GM19452 (cell line): ENCODE measurements around the gene ZFHX3.

Experiments
- ATAC-seq: cut with Tn5 transposase; IDR thresholded peaks from one replicate; pipeline ENCODE4 v1.9.1; 2021; ENCODE audit not compliant: unreplicated experiment

Gene ZFHX3

DNA sequence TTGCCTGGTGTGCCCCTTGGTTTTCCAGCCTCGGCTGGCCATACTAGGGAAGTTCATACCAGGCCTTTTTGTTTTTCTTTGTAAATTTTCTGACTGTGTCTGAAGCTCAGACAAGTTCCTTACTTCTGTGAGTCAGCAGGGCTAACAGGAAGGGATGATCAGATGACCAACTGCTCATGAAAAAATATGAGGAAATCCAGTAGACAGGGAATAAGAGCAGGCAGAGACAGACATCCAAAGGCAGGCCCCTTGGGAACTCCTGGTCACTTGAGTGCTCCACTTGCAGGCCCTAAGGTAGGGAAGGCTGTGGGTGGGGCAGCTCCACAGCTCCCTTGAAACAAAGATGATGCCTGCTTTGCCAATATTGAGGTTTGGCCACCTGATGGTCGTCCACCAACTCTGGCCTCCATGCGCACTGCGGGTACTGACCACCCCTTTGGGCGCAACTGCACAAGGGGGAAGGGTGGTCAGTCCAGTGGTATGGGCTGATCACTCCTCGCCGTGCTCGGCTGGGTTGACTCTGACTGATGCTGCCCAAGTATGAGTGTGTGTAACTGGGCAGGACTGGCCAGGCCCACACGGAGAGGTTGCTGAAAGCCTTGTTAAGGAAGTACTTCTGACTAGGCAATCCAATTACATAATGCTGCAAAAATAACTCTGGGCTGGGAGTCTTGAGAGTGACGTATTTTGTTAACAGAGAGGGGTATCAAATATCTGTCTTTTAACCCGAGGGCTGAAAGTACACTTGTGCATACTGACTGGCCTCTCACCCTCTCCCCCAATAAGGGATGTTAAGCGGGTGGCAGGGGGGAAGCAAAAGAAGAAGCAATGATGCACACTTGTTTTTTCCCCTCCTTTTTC is 20.8 kb upstream of the ZFHX3 start:
- no peak for ATAC-seq

DNA sequence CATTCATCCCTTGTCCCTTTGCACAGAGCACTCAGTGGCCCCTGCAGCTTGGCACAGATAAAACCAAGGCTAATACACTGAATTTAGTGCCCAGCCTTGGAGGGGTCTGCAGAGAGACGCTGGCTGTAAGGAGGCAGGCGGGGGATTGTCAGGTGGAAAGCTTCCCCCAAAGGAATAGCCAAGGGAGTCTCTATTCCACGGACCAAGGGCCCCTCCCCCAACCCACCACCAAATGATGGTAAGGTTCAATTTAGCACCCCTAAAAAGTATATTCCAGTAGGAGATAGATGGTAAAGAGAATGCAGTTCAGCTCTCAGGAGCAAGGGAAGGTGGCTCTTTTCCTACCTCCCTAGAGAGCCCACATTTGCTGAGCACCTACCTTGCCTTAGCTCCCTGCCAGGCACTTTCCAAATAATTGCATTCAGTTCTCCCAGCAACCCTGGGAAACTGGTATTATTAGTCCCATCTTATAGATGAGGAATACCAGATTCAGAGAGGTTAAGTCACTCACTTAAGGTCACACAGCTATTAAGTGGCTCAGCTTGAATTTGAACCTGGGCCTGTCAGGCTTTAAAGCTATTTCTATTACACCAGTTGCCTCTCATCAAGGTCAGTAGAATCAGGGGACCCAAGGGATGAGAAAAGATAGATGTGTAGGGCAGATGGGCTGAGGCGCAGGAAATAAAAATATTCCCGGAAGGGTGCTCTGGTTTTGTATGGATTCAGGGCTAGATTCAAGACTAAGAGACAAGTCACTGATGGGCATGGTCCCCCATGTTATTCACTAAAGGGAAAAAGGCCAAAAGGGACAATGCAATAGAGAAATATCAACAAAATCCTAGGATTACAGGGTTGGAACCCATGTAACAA is 20.0 kb upstream of the ZFHX3 start:
- no peak for ATAC-seq

DNA sequence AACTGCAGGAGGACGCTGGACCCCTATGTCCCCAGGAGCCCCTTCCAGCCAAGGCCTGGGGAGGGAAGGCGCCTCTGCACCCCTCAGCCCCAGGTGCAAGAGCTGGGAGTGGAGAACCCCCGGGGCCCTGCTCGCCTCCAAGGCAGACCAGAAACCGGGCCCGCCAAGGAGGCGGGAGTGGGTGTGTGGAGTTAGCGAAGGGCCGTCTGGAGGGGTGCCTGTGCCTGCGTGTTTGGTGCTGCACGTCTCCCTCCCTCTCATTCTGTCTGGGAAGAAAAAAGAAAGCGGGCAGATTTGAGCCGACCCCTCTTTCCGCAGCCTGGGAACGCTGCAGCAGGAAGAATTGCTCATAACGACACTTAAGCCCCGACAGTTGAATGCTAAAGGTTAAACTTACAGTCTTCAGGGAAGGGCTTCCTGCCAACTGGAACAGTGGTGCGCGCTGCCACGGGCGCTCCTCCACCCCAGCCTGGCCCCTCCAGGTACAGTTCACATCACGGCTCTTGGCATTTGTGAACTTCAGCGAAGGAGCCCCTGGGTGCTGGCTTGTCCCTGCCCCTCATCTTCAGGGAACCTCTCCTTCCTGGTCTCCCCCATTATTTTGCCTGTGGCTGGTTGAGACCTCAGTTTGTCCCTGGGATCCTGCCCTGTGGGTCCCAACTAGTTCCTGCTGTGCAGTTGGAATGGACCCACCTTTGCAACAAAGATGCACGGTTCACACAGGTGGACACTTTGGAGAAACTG is 19.2 kb upstream of the ZFHX3 start:
- no peak for ATAC-seq

DNA sequence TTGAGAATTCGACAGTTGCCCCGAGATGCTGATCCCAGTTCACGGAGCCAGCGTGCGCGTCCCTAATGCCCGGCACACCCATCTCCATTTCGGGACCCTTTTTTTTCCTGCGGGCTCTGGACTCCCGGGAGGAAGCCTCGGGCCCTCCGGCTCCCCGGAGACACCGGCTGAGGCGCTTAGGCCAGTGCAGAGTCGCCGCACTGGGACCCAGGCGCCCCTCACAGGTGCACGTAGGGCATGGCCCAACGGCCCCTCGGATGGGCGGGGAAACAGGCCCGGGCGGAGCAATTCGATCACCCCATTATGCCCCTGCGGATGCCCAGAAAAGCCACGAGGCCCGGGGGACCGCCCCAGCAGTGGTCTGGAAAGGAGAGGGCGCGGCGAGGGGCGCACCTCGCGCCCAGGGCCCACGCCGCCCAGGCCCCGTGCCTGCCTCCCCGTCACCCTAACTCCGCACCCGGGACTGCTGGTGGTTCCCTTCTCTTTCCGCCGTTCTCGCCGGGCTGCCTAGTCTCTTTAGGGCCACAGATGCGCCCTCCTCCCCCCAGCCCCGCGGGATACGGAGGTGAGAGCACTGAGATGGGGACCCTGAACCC is 18.5 kb upstream of the ZFHX3 start:
- no peak for ATAC-seq

DNA sequence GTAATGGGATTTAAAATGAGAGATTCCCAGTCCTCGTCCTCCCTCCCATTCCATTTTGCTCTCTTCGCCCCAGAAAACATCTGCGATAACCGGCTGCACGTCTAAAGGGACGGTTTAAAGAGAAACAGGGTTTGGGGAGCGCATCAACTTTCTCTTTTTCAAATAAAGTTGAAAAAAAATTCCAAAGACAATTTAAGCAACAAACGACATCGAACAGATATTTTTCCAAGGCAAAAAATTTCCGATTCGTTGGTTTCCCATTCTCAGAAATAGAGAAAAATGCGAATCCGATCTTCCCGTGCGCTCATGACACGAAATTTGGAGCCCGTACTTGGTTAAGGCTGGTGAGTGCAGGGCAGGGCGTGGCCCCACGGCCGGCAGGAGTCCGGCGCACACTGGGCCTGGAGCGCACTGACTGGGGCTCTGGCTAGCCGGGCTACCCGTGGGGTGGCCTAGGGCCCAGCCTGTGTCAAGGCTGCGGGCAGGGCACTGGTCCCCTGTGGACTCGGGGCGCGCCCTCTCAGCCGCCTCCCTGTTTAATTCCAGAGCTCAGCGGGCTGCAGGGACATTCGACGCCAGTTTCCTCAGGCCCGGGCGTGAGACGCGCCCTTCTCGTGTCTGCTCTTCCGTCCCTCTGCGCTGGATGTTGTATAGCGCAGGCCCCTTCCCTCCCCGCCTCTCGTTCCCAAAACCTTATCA is 17.9 kb upstream of the ZFHX3 start:
- no peak for ATAC-seq

DNA sequence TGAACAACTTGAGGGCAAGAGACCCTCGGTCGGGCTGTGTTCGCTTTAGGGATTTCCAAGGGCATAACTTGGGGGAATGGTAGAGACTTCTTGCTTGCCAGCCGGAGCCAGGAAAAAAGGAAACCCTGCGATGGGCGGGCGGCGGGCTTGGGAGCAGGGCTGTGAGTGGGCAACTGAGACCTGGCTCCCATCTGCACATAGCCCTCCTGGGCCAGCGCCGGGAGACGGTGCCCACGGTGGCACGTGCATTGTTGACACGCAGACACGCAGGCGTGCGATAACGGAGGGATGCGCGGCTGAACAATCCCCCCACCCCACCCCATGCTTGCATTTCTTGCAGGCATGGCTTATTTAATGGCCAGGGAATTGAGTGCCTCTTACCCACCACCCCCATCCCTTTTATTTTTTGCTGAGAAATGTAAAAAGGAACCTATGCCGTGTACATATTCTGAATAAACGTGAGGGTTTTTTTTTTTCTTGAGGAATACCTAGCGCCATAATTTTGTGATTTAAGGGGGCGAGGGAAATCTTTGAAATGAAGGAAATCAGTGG is 17.1 kb upstream of the ZFHX3 start:
- ATAC-seq: no peak

DNA sequence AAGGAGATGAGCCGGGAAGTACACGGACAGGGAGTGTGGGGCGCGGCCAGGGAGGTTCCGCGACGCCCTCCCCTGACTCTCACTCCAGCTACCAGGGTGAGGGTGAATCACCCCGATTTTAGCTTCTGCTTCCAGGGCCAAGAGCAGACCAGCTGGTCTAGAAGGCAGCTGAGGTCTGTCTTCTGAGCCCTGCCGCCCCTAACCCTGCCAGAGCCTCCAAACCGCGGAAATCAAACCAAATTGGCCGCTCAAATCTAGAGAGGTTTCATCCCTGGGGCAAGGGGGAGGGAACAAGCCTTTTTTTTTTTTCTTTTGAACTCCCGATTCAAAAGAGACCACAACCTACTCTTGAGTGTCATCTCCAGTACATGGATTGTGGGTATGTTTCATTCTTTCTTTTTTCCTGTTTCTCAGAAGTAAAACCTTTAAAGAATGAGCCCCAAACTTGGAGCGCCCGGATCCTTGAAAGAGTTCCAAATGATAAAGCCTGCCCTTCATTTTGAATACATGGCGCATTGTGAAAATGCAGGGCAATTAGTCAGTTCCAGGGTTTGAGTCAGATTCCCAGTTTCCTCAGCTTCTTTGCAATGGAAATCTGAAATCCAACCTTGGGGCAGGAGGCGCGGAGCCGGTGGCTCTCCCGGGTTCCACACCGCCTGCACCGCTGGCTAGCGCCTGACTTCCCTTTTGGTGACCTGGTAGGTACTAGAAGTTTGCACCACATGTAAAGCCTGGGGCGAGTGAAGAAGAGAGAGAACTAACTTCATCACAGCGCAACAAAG is 16.5 kb upstream of the ZFHX3 start:
- ATAC-seq: no peak

DNA sequence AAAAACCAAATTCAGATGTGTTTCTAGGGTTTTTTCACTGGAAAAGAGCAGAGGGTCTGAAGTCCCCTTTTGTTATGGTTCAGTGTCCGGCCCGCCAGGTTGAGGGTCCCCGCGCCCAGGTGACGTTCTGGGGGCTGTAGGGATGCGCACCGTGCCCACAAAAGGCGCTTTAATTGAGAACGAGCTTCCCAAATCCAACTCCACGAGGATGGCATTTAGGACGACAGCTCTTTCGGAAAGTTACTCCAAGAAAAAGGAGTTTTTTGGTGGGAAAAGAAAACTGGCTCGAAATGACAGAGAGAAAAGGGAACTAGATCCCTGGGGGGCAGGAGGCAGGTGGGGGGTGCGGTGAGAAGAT is 15.9 kb upstream of the ZFHX3 start:
- no peak for ATAC-seq

DNA sequence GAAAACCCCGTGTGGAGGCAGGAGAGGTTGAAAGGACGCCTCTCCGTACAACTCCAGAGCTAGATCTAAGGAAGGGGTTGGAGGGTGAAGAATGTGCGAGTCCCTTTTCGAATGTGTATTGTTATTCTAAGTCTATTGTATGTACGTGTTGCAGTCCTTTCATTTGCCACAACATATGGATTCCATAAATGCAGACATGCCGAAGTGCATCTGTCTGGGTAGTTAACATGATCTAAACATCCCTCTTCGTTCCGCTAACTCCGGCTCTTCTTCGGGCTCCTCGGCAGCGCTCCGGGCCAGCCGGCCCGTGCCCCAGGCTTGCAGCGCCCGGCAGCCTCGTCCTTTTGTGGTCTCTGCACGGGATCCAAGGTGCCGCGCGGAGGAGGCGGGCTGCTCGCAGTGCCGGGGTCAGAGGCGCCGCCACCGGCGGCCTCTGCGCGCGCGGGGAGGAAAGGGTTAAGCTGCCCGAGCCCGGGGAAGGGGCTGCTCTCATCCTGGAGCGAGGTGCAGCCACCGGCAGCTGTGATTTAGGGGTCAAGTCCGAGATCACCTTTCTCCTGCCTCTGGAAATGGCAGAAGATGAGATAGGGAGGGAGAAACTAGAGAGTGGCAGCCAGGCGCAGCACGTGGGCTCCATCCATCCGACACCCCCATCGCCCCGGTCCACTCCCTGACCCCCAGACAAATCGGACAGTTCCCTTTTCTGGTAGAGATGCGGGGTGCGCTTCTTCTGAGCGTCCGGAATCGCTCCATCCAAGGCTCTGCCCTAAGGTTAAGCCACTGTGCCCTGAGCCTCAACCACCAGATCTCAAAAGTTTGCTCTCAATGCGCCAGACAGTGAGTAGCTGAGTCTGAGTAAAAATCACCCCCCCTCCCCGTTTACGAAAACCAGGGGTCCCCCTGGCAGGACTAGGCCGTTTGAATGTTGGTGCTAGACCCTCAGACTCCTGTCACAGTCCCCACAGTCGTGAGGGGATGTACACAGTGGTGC is 15.1 kb upstream of the ZFHX3 start:
- ATAC-seq: no peak

DNA sequence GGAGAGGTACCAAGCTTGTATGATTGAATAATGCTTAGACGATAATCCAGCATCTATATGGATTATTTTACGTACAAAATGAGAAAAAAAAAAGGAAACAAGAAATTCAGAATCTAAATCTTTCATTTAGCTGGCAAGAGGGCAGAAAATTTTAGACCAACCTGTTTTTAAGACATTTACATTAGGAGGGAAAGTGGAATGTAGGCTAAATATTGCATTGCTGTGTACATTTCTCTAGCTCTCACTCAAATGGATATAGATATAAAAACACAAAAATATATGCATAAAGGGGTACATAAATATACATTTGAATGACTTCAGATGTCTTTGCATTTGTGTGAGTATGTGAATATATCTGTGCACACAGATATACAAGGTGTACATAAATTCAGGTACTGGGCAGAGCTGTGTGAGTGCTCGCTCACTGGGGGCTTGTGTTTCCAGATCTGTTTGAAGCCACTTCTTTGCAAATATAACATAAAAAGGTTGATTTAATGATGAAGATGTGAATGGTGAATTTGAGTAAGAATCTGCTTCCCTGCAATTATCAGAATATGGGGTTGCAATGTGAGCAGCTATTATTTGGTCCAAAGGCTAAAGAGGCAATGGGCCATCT is 14.2 kb upstream of the ZFHX3 start:
- no peak for ATAC-seq

DNA sequence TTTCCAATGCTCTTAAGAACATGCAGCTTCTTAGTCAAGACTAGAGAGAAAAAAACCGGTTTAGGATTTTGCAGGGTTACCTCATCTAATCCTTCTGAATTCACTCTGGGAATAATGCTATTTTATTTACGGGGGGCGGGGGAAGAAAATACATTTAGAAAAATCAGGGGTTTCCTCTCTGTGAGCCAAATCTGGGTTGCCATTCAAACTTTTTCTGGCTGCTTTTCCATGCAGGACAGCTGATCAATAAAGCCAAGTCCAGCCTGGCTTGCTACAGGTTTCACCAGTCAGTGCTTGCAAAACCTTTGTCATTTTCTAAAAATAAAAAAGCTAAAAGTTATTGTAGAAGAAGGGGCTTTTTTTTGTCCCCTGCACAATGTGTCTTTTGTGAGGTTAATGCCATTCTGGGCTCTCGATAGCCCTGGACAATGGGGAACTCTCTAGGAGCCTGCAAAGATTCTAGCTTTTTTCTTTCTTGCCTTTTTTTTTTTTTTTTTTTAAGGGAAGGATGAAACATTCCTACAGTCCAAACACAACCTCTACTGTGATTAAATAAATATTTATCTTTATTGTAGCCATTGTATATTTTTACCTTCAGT is 13.1 kb upstream of the ZFHX3 start:
- no peak for ATAC-seq

DNA sequence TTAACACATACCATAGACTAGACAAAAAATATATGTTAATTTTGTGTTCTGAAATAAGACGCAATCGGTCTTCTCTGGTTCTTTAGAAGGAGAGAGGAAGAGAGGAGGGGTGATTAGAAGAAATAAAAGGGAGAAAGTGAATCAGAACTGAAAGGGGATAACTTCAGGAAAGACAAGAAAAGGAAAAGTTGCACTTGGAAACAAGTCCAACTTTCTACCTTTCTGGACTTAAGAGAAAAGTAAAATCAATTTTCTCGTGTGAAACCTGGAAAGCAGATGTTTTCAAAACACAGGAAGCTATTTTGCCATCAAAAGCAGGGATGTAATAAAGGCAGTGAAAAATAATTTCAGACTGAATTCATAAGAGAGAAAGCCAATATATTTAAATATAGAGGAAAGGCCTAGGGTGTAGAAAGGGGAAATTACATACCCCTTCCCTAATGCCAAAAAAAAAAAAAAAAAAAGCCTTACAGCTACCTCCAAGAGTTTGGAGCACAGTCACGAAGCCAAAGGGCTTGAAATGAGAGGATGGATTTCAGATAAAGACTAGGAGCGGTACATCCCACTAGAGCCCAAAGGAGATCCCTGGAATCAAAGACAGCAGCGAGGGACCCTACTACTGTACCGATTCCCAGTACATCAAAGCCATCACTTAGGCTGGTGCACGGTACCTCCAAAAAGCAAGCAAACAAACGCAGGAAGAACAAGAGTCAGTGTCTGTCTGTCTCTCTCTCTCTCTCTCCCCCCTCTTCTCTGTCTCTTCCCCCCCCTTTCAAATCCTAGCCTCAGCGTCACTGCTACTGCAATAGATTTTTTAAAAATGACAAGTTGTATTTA is 12.1 kb upstream of the ZFHX3 start:
- no peak for ATAC-seq

DNA sequence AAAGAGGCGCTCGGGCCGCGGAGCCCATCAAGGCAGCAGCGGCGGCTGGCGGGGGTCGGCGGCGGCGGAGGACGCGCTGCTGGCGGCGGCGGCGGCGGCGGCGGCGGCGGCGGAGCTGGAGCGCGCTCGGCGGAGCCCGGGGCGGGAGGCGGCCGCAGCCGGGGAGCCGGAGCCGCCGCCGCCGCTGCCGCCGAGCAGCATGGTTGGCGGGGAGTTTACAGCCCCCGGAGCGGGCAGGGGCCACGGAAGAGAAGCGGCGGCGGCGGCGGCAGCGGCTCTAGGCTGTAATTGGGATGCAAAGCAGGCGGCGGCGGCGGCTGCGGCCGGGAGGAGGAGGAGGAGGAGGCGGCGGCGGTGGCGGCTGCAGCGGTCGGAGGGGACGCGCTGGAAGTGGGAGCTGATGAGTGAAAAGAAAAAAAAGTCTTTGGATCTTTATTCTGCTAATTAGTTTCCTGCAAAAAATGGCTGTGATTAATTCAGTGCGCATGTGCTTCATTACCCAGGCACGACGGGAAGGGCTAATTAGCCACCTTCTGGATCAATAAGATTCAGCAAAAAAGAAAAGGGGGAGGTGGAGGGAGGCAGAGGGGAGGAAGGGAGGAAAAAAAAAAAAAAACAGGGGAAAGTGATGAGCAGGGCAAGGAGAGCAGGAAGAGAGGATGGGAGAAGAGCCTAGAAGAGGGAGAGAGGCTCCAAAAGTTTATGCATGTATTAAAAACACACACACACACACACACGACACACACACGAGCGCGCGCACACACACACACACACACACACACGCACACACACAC is 10.9 kb upstream of the ZFHX3 start:
- ATAC-seq: peak; percentile 18

DNA sequence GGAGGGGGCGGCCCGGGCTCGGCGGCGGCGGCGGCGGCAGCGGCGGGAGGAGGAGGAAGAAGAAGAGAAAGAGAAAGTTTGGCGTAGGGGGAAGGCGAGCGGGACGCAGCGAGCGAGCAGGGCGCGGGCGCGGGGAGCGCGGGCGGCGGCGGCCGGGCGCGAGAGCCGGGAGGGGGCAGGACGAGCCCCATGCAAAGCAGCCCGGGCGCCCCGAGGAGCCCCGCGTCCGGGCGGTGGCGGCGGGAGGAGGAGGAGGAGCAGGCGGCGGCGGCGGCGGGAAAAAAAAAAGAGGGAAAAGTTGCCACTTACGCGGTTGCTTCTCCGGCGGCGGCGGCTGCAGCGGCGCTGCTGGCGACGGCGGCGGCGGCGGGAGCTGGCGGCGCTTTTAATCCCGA is 10.3 kb upstream of the ZFHX3 start:
- ATAC-seq: peak; percentile 70

DNA sequence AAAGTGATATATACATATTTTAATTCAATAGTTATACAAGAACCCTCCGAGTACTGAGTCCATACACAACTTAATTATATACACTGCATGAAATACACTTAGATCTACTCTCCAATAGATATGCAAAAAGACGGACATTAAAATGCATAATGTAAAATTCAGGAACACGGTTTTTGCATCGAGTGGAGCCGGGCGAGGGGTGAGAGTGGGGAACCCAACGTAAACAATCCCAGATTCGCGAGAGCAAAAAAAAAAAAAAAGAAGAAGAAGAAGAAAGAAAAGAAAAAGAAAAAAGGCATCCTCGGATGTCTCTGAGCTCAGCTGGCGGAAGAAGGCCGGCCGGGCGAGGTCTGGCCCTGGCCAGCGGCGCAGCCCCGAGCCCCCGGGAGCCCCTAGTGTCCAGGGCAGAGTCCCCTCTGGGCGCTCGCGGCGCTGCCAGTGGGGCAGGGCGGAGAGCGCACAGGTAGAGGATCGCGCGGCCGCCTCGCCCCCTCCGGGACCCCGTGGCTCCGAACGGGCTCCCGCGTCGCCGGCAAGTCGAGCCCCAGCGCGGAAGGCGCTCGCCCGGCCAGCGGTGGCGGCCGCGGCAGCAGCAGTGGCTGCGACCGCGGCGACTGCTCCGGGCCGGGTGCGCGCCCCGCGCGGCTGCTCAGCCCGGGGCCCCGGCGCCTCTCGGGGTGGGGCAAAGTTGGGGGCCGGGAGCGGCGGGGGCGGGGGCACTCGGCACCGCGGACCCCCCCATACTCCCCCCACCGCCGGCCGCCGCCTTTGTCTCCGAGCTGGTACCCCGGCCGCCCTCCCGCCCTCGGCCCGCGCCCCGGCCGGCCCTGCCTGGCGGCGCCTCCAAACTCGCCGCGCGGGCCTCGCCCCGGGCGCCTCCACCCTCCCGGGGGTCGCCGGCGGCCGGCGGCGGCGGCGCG is 9.6 kb upstream of the ZFHX3 start:
- ATAC-seq: peak; percentile 56
